HUES6 (cell line): ENCODE measurements around the gene MFSD2B.
A peak's percentile ranks its signal among the peaks of the same experiment; 100 is the strongest.
"Not testable (repeated sequence)": the region's sequence is repeated elsewhere in the genome, so short reads cannot be mapped to it uniquely, and the experiment has no call there.

Experiments
- H3K27ac ChIP-seq: 2 replicates; pipeline ENCODE4 v1.7.0; 2013; ENCODE audit warnings: low read depth, mild to moderate bottlenecking, low read length, inconsistent platforms
- H3K27me3 ChIP-seq: 2 replicates; pipeline ENCODE4 v1.6.1; 2013; ENCODE audit warnings: low read length; ENCODE audit not compliant: control insufficient read depth, insufficient read depth
- H3K36me3 ChIP-seq: 2 replicates; pipeline ENCODE4 v1.6.1; 2013; ENCODE audit warnings: low read length; ENCODE audit not compliant: control insufficient read depth, insufficient read depth
- H3K4me1 ChIP-seq: 2 replicates; pipeline ENCODE4 v1.6.1; 2013; ENCODE audit warnings: low read length; ENCODE audit not compliant: control insufficient read depth, insufficient read depth
- H3K4me3 ChIP-seq: 2 replicates; pipeline ENCODE4 v1.5.1; 2013; ENCODE audit warnings: low read depth, low read length
- H3K9ac ChIP-seq: one replicate; pipeline ENCODE4 v1.6.1; 2013; ENCODE audit warnings: mild to moderate bottlenecking, low read length
- H3K9me3 ChIP-seq: 2 replicates; pipeline ENCODE4 v1.6.1; 2013; ENCODE audit warnings: low read depth, low read length; ENCODE audit not compliant: control insufficient read depth, insufficient read depth

Gene MFSD2B

GRCh38 chr2:24020244-24020643 lies 10.4 kb downstream of the MFSD2B start:
- H3K27me3 ChIP-seq = no peaks in the 10 kb centered on the region
- H3K9me3 ChIP-seq = no peaks in the 10 kb centered on the region
- no peak overlapping the region for H3K27ac ChIP-seq
- peaks cover 20% of the 10 kb centered on the region for H3K36me3 ChIP-seq
- H3K4me1 ChIP-seq = peaks cover 41% of the 10 kb centered on the region
- no peak overlapping the region for H3K4me3 ChIP-seq
- no peak overlapping the region for H3K9ac ChIP-seq

- H3K4me3 ChIP-seq = no peak overlapping the region
- H3K36me3 ChIP-seq = peaks cover 20% of the 10 kb centered on the region
- no peak overlapping the region for H3K27ac ChIP-seq
- H3K27me3 ChIP-seq = no peaks in the 10 kb centered on the region
- H3K9me3 ChIP-seq = no peaks in the 10 kb centered on the region
- H3K4me1 ChIP-seq = peaks cover 44% of the 10 kb centered on the region
- no peak overlapping the region for H3K9ac ChIP-seq
Observed at GRCh38 chr2:24021122-24021998, 11.5 kb downstream of the MFSD2B start.

- Histone ChIP-seq H3K27ac (no peak overlapping the region), H3K27me3 (no peaks in the 10 kb centered on the region), H3K36me3 (peaks cover 20% of the 10 kb centered on the region), H3K4me1 (peaks cover 41% of the 10 kb centered on the region), H3K9ac (no peak overlapping the region), H3K9me3 (no peaks in the 10 kb centered on the region), H3K4me3 (no peak overlapping the region)
Observed at GRCh38 chr2:24022324-24022974, 12.6 kb downstream of the MFSD2B start.

GRCh38 chr2:24022975-24023575 lies 13.2 kb downstream of the MFSD2B start:
- H3K36me3 ChIP-seq = peaks cover 20% of the 10 kb centered on the region
- H3K9me3 ChIP-seq = no peaks in the 10 kb centered on the region
- no peaks in the 10 kb centered on the region for H3K27me3 ChIP-seq
- no peak overlapping the region for H3K9ac ChIP-seq
- H3K27ac ChIP-seq = no peak overlapping the region
- H3K4me3 ChIP-seq = no peak overlapping the region
- peaks cover 44% of the 10 kb centered on the region for H3K4me1 ChIP-seq

GRCh38 chr2:24024018-24024417 lies 14.1 kb downstream of the MFSD2B start:
- Histone ChIP-seq H3K4me3 (no peak overlapping the region), H3K27me3 (no peaks in the 10 kb centered on the region), H3K4me1 (peaks cover 40% of the 10 kb centered on the region), H3K9ac (no peak overlapping the region), H3K9me3 (no peaks in the 10 kb centered on the region), H3K36me3 (peaks cover 23% of the 10 kb centered on the region), H3K27ac (no peak overlapping the region)

- Histone ChIP-seq H3K9ac (peak overlapping the region; percentile 28), H3K36me3 (peaks cover 35% of the 10 kb centered on the region), H3K27ac (peak overlapping the region; percentile 82), H3K4me3 (no peak overlapping the region), H3K9me3 (no peaks in the 10 kb centered on the region), H3K4me1 (peaks cover 40% of the 10 kb centered on the region), H3K27me3 (no peaks in the 10 kb centered on the region)
Observed at GRCh38 chr2:24024996-24025663, 15.2 kb downstream of the MFSD2B start.

GRCh38 chr2:24026233-24026632 lies 16.3 kb downstream of the MFSD2B start:
- peaks cover 38% of the 10 kb centered on the region for H3K4me1 ChIP-seq
- no peaks in the 10 kb centered on the region for H3K27me3 ChIP-seq
- H3K9ac ChIP-seq = no peak overlapping the region
- H3K27ac ChIP-seq = peak overlapping the region; percentile 82
- peak overlapping the region; percentile 7; the same call in 1 of the 2 replicates for H3K4me3 ChIP-seq
- H3K36me3 ChIP-seq = peaks cover 46% of the 10 kb centered on the region
- no peaks in the 10 kb centered on the region for H3K9me3 ChIP-seq

- Histone ChIP-seq H3K36me3 (peaks cover 33% of the 10 kb centered on the region), H3K4me1 (no peaks in the 10 kb centered on the region), H3K9ac (no peak overlapping the region), H3K27ac (no peak overlapping the region), H3K27me3 (no peaks in the 10 kb centered on the region), H3K4me3 (no peak overlapping the region), H3K9me3 (no peaks in the 10 kb centered on the region)
Observed at GRCh38 chr2:24038786-24039499, 29.1 kb downstream of the MFSD2B start.

- Histone ChIP-seq H3K4me3 (no peak overlapping the region), H3K27me3 (no peaks in the 10 kb centered on the region), H3K9me3 (no peaks in the 10 kb centered on the region), H3K9ac (no peak overlapping the region), H3K4me1 (no peaks in the 10 kb centered on the region), H3K27ac (no peak overlapping the region), H3K36me3 (peaks cover 33% of the 10 kb centered on the region)
Observed at GRCh38 chr2:24040511-24040910, 30.6 kb downstream of the MFSD2B start.

GRCh38 chr2:24043133-24043532 lies 33.2 kb downstream of the MFSD2B start:
- H3K27me3 ChIP-seq, H3K9ac ChIP-seq, H3K4me3 ChIP-seq, H3K27ac ChIP-seq, H3K4me1 ChIP-seq, H3K9me3 ChIP-seq: not testable (repeated sequence)
- peaks cover 13% of the 10 kb centered on the region for H3K36me3 ChIP-seq
